ENCODE data around the gene AVPR1B. TPM values are rescaled to one million over a fixed set of nuclear protein-coding genes. Genes with fewer than 3 reads are reported as not detected.

Gene AVPR1B
- total and polyA plus RNA-seq, 2 donors from 2014 or later = 0.69 TPM; not detected in 1

- Histone ChIP-seq H3K4me1 (ENCODE audit: control insufficient read depth in 2 of 3, insufficient read depth in 2 of 3, low read depth in 1 of 3, low read length in 3 of 3) (peaks cover 0 to 6% (median 0%) of the 10 kb centered on the region in 3 donors), H3K4me3 (ENCODE audit: low read length in 3 of 3) (no peak overlapping the region), H3K27me3 (ENCODE audit: control insufficient read depth, insufficient read depth, low read length) (no peaks in the 10 kb centered on the region), H3K9me3 (ENCODE audit: control insufficient read depth in 2 of 3, insufficient read depth in 1 of 3, low read length in 3 of 3) (no peaks in the 10 kb centered on the region), H3K27ac (ENCODE audit: low read depth in 2 of 2, low read length in 2 of 2) (no peak overlapping the region), H3K9ac (ENCODE audit: low read length in 3 of 3) (no peak overlapping the region), H3K36me3 (ENCODE audit: control insufficient read depth in 2 of 3, insufficient read depth in 3 of 3, low read length in 3 of 3) (peaks cover 0 to 2% (median 0%) of the 10 kb centered on the region in 3 donors)
- no peak for TF ChIP-seq CTCF (IDR thresholded peaks at IDR 0.05; ENCODE audit: borderline replicate concordance, extremely low read depth, insufficient read depth)
- DNase-seq (no peak), FAIRE-seq (no peak)
- intact Hi-C loops (cut with DNase I) = no loop called here
Measured at GRCh38 chr1:206060844-206061243, 56.3 kb downstream of the AVPR1B start.

Other genes with a start within 250 kb of the AVPR1B start
- gene SLC26A9, start 173.9 kb downstream of the AVPR1B start, total RNA-seq = 0.69 TPM
- 5.9 TPM for gene SLC26A9, start 173.9 kb downstream of the AVPR1B start, polyA plus RNA-seq (ENCODE audit: insufficient read depth, low read depth, low replicate concordance)
- gene RAB7B, start 114.0 kb downstream of the AVPR1B start, total RNA-seq = 2.0 TPM
- gene RAB7B, start 114.0 kb downstream of the AVPR1B start, polyA plus RNA-seq (ENCODE audit: insufficient read depth, low read depth, low replicate concordance) = 0.73 TPM
- gene CTSE, start 93.5 kb downstream of the AVPR1B start, total RNA-seq = 1.6 TPM
- not detected for gene CTSE, start 93.5 kb downstream of the AVPR1B start, polyA plus RNA-seq (ENCODE audit: insufficient read depth, low read depth, low replicate concordance)
- 39.5 TPM for gene RHEX, start 64.2 kb downstream of the AVPR1B start, total RNA-seq
- 10.2 TPM for gene RHEX, start 64.2 kb downstream of the AVPR1B start, polyA plus RNA-seq (ENCODE audit: insufficient read depth, low read depth, low replicate concordance)
- 3.4 TPM for gene FAM72A, start 85.5 kb upstream of the AVPR1B start, total RNA-seq
- 1.8 TPM for gene FAM72A, start 85.5 kb upstream of the AVPR1B start, polyA plus RNA-seq (ENCODE audit: insufficient read depth, low read depth, low replicate concordance)
- 67.3 TPM for gene SRGAP2, start 86.2 kb upstream of the AVPR1B start, total RNA-seq
- gene SRGAP2, start 86.2 kb upstream of the AVPR1B start, polyA plus RNA-seq (ENCODE audit: insufficient read depth, low read depth, low replicate concordance) = 11.4 TPM

All from kidney (tissue), 14 donors.